Caco-2 (cell line): ENCODE measurements around the gene CALML3. TPM values are rescaled to one million over a fixed set of nuclear protein-coding genes. Genes with fewer than 3 reads are reported as not detected.

Experiments used
- BruUV-seq: library from RNA; stranded (reverse); fragments of 400-500 nt; replicated peaks from 2 replicates; lab custom pipeline; 2021; lab: Mats Ljungman, UMichigan
- CTCF ChIA-PET: fragments of 300-600 bp; sonication (Branson Sonifier 250); formaldehyde crosslinking; loops from one replicate; lab custom pipeline; 2022; ENCODE audit warnings: antibody characterized with exemption; lab: Charles Lee
- POLR2A ChIA-PET: fragments of 300-600 bp; sonication (Branson Sonifier 250); formaldehyde crosslinking; loops from one replicate; lab custom pipeline; 2022; ENCODE audit warnings: antibody characterized with exemption; lab: Charles Lee
- DNase-seq, 2 experiments: peaks; one replicate each; pipeline versions ENCODE4 v3.0.0 to v3.0.0-alpha.2; 2020 to 2022
- H3K27me3 ChIP-seq: replicated peaks from 2 replicates; pipeline ENCODE4 v1.6.0; 2011; ENCODE audit warnings: low read length; ENCODE audit not compliant: control insufficient read depth, insufficient read depth
- H3K36me3 ChIP-seq: 2 replicates; pipeline ENCODE4 v1.5.1; 2011; ENCODE audit warnings: low read length; ENCODE audit not compliant: control insufficient read depth, insufficient read depth
- H3K4me1 ChIP-seq: fragments of 250-450 bp; sonication (Bioruptor Pico); 2 replicates; pipeline ENCODE4 v1.5.1; 2020; ENCODE audit warnings: mild to moderate bottlenecking
- H3K4me3 ChIP-seq: 2 replicates; pipeline ENCODE4 v1.5.1; 2011; ENCODE audit warnings: low read depth, mild to moderate bottlenecking, control low read depth, low read length
- H3K9me3 ChIP-seq: fragments of 250-450 bp; sonication (Bioruptor Pico); 2 replicates; pipeline ENCODE4 v1.5.1; 2020; ENCODE audit warnings: mild to moderate bottlenecking, moderate library complexity
- H3K27ac Mint-ChIP-seq: one replicate; pipeline ENCODE4 v1.8.0; 2022; ENCODE audit warnings: mixed read lengths; ENCODE audit not compliant: unreplicated experiment
- H3K27me3 Mint-ChIP-seq: one replicate; pipeline ENCODE4 v1.8.0; 2022; ENCODE audit warnings: mixed read lengths; ENCODE audit not compliant: insufficient read depth, unreplicated experiment
- H3K36me3 Mint-ChIP-seq: one replicate; pipeline ENCODE4 v1.8.0; 2022; ENCODE audit warnings: mild to moderate bottlenecking, mixed read lengths; ENCODE audit not compliant: insufficient read depth, unreplicated experiment
- H3K4me1 Mint-ChIP-seq: one replicate; pipeline ENCODE4 v1.8.0; 2022; ENCODE audit warnings: low read depth, mixed read lengths; ENCODE audit not compliant: unreplicated experiment
- H3K4me3 Mint-ChIP-seq: one replicate; pipeline ENCODE4 v1.8.0; 2022; ENCODE audit warnings: mild to moderate bottlenecking, moderate library complexity, mixed read lengths; ENCODE audit not compliant: unreplicated experiment
- H3K9me3 Mint-ChIP-seq: one replicate; pipeline ENCODE4 v1.8.0; 2022; ENCODE audit warnings: mixed read lengths; ENCODE audit not compliant: unreplicated experiment
- CTCF ChIP-seq, 2 experiments: fragments of 200-600 bp in 1 of 2; IDR thresholded peaks; 1 replicate in 1 of 2; 2 replicates in 1 of 2; pipeline versions ENCODE4 v1.5.1 to v1.8.0; 2011 to 2022; ENCODE audit warnings: antibody characterized with exemption in 1 of 2, control low read depth in 1 of 2, inconsistent platforms in 1 of 2, low read depth in 1 of 2, low read length in 1 of 2, mild to moderate bottlenecking in 1 of 2, moderate library complexity in 1 of 2; ENCODE audit not compliant: insufficient read depth in 1 of 2, severe bottlenecking in 1 of 2, unreplicated experiment in 1 of 2
- intact Hi-C: fragments of 100-400 bp; cut with micrococcal nuclease; formaldehyde crosslinking; loops from one replicate; pipeline ENCODE4 v1.10.0; 2022; ENCODE audit not compliant: unreplicated experiment
- total RNA-seq: library from RNA; stranded (reverse); gene quantifications from 2 replicates; pipeline ENCODE4 v1.2.3, GENCODE V29; 2022

The CALML3 gene
- total RNA-seq, 1 experiment from 2014 or later = 0.18 TPM

DNA sequence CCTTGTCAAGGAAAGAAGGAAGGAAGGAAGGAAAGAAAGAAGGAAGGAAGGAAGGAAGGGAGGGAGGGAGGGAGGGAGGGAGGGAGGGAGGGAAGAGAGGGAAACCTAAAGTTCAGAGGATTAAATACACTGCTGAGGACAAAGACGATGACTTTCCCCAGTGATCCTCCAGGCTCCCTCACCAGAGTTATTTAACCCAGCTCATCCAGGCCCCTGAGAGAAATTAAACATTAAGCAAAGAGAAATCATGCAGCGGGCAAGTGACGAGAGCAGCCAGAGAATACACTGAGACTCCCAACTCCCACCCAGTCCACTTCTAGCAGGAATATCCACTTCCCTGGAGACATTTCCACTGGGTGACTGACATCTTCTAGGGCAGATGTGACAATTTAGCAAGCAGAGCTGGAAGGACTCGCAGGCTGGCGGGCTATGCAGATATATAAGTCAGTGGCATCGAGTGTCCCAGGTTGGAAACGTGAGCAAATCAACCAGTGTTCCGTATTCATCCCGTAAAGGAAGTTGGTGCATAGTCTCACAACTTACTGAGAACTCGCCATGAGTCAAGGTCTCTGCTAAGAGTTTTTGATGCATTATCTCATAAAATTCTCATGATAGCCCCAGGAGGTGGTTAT, 48.7 kb downstream of the CALML3 start:
- peaks cover 58% of the 10 kb centered on the region for H3K4me1 ChIP-seq
- H3K36me3 ChIP-seq = no peaks in the 10 kb centered on the region
- Mint-ChIP-seq H3K9me3 (no peaks in the 10 kb centered on the region), H3K36me3 (peaks cover 12% of the 10 kb centered on the region), H3K27me3 (no peaks in the 10 kb centered on the region), H3K4me1 (peaks cover 40% of the 10 kb centered on the region), H3K4me3 (no peak overlapping the region), H3K27ac (no peak overlapping the region)
- no peaks in the 10 kb centered on the region for H3K9me3 ChIP-seq
- DNase-seq = no peak
- H3K4me3 ChIP-seq = no peak overlapping the region
- CTCF ChIA-PET = no interaction called here
- TF ChIP-seq CTCF (IDR thresholded peaks at IDR 0.05; ENCODE audit: insufficient read depth in 1 of 2, low read depth in 1 of 2, low read length in 1 of 2, severe bottlenecking in 1 of 2, unreplicated experiment in 1 of 2) = no peak
- intact Hi-C loops = no loop called here
- BruUV-seq = no TSS peak
- H3K27me3 ChIP-seq = no peaks in the 10 kb centered on the region
- POLR2A ChIA-PET = no interaction called here

DNA sequence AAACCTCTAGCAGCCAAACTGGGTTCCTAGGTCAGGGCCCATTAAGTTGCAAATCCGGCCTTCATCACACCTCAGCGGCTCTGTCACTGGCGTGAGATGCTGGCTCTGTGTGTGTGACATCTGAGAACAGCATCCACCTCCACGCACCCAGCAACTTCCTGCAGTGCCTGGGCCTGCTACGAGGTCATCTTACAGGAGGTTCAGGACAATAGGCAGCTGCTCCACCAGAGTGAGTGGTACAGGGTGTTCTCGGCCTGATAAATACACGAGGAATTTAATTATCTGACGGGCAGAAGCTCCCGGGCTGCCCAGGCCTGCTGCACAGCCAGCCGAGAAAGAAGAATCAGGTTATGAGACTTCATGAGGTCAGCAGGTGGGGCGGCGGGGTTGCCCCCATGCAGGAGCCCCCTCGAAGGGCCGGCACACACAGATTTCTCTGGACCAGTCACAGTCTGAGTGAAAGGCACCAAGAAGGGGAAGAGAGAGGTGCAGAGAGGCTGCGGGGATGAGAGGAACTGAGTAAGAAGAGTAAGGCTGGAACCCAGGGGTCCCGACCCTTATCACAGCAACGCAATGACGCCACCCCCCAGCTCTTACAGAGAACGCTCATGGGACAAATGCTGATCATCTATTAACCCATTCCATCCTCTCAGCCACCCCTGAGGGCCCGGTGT, 49.3 kb downstream of the CALML3 start:
- peaks cover 16% of the 10 kb centered on the region for H3K36me3 Mint-ChIP-seq
- H3K4me1 Mint-ChIP-seq = peaks cover 34% of the 10 kb centered on the region
- intact Hi-C loops = loop anchor here (1.0 to 2.0 kb wide), 2 partner anchors 36 to 49 kb away; no protein-coding TSS in a partner anchor
- H3K9me3 ChIP-seq = no peaks in the 10 kb centered on the region
- no peak for DNase-seq
- POLR2A ChIA-PET = no interaction called here
- H3K27me3 ChIP-seq = no peaks in the 10 kb centered on the region
- CTCF ChIA-PET = no interaction called here
- no peak for TF ChIP-seq CTCF (IDR thresholded peaks at IDR 0.05; ENCODE audit: insufficient read depth in 1 of 2, low read depth in 1 of 2, low read length in 1 of 2, severe bottlenecking in 1 of 2, unreplicated experiment in 1 of 2)
- H3K36me3 ChIP-seq = no peaks in the 10 kb centered on the region
- no peak overlapping the region for H3K4me3 ChIP-seq
- H3K27me3 Mint-ChIP-seq = no peaks in the 10 kb centered on the region
- no peaks in the 10 kb centered on the region for H3K9me3 Mint-ChIP-seq
- H3K27ac Mint-ChIP-seq = peak overlapping the region; percentile 93
- H3K4me1 ChIP-seq = peaks cover 58% of the 10 kb centered on the region
- no peak overlapping the region for H3K4me3 Mint-ChIP-seq
- no TSS peak for BruUV-seq

- peaks cover 53% of the 10 kb centered on the region for H3K4me1 ChIP-seq
- Mint-ChIP-seq H3K27ac (peak overlapping the region; percentile 93), H3K36me3 (peaks cover 16% of the 10 kb centered on the region), H3K9me3 (no peaks in the 10 kb centered on the region), H3K27me3 (no peaks in the 10 kb centered on the region), H3K4me3 (no peak overlapping the region), H3K4me1 (peaks cover 28% of the 10 kb centered on the region)
- no peaks in the 10 kb centered on the region for H3K36me3 ChIP-seq
- no peak for TF ChIP-seq CTCF (IDR thresholded peaks at IDR 0.05; ENCODE audit: insufficient read depth in 1 of 2, low read depth in 1 of 2, low read length in 1 of 2, severe bottlenecking in 1 of 2, unreplicated experiment in 1 of 2)
- POLR2A ChIA-PET = no interaction called here
- intact Hi-C loops = loop anchor here (1.0 to 2.0 kb wide), 2 partner anchors 36 to 48 kb away; no protein-coding TSS in a partner anchor
- no peak overlapping the region for H3K4me3 ChIP-seq
- no peaks in the 10 kb centered on the region for H3K27me3 ChIP-seq
- H3K9me3 ChIP-seq = no peaks in the 10 kb centered on the region
- DNase-seq = peak; percentile 79 to 87
- CTCF ChIA-PET = no interaction called here
- no TSS peak for BruUV-seq
These were observed 49.9 kb downstream of the CALML3 start for GRCh38 chr10:5574642-5575131.
